Right lobe of liver (tissue), 4 donors: ENCODE measurements around the gene IL25.

Experiments
- POLR2A ChIP-seq: fragments of 450-650 bp; IDR thresholded peaks from one replicate; pipeline ENCODE4 v1.6.1; 2017; ENCODE audit warnings: antibody characterized with exemption, mild to moderate bottlenecking
- TF ChIP-seq, protein P1 (sequence below), 4 donors: fragments of 200-600 bp in 3 of 4; fragments of 450-650 bp in 1 of 4; IDR thresholded peaks; one replicate each; pipeline versions ENCODE4 v1.5.1 to v1.8.0; 2016 to 2022; ENCODE audit warnings: antibody characterized with exemption in 4 of 4, mild to moderate bottlenecking in 2 of 4
- donor health status: DM: no; HTN: no; CAD: no.
- donor health status: DM: no; HTN: no; CAD: no.
- donor health status: DM: no; HTN: yes; CAD: no.

DNA sequence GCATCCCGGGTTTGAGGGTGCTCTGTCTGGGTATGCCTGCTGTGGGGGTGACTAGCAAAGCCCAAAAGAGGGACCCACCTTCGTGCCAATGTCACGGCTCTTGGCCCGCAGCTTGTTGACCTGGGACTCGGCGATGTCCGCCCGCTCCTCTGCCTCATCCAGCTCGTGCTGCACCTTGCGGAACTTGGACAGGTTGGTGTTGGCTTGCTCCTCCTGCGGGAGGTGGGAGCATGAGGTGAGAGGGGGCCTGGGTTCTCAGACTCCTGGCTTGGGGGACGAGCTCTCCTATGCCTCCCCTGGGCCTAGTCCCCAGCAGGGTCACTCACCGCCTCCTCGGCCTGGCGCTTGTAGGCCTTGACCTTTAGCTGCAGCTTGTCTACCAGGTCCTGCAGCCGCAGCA, 41.1 kb downstream of the IL25 start:
- TF ChIP-seq, protein P1, sequence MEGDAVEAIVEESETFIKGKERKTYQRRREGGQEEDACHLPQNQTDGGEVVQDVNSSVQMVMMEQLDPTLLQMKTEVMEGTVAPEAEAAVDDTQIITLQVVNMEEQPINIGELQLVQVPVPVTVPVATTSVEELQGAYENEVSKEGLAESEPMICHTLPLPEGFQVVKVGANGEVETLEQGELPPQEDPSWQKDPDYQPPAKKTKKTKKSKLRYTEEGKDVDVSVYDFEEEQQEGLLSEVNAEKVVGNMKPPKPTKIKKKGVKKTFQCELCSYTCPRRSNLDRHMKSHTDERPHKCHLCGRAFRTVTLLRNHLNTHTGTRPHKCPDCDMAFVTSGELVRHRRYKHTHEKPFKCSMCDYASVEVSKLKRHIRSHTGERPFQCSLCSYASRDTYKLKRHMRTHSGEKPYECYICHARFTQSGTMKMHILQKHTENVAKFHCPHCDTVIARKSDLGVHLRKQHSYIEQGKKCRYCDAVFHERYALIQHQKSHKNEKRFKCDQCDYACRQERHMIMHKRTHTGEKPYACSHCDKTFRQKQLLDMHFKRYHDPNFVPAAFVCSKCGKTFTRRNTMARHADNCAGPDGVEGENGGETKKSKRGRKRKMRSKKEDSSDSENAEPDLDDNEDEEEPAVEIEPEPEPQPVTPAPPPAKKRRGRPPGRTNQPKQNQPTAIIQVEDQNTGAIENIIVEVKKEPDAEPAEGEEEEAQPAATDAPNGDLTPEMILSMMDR (IDR thresholded peaks at IDR 0.05) = no peak
- no peak for TF ChIP-seq POLR2A
